HG03442 (cell line): ENCODE data around the gene IVD.

Source experiments
- ATAC-seq: cut with Tn5 transposase; IDR thresholded peaks from one replicate; pipeline ENCODE4 v1.9.1; 2021; ENCODE audit warnings: mild to moderate bottlenecking, moderate library complexity; ENCODE audit not compliant: unreplicated experiment

Gene IVD

GRCh38 chr15:40456299-40456712 is 50.7 kb downstream of the IVD start:
- no peak for ATAC-seq

- no peak for ATAC-seq
Observed at GRCh38 chr15:40456738-40457137, 51.1 kb downstream of the IVD start.

GRCh38 chr15:40458495-40459371 is 53.1 kb downstream of the IVD start:
- no peak for ATAC-seq

- no peak for ATAC-seq
Observed at GRCh38 chr15:40459391-40460015, 53.9 kb downstream of the IVD start.

- no peak for ATAC-seq
Observed at GRCh38 chr15:40460404-40460803, 54.8 kb downstream of the IVD start.

- no peak for ATAC-seq
Observed at GRCh38 chr15:40461958-40462357, 56.4 kb downstream of the IVD start.

- no peak for ATAC-seq
Observed at GRCh38 chr15:40463279-40463678, 57.7 kb downstream of the IVD start.

- no peak for ATAC-seq
Observed at GRCh38 chr15:40463886-40464545, 58.4 kb downstream of the IVD start.

GRCh38 chr15:40464595-40465185 is 59.1 kb downstream of the IVD start:
- no peak for ATAC-seq

GRCh38 chr15:40465939-40466338 is 60.3 kb downstream of the IVD start:
- ATAC-seq, result no peak

GRCh38 chr15:40466426-40467260 is 61.0 kb downstream of the IVD start:
- no peak for ATAC-seq

GRCh38 chr15:40467261-40467615 is 61.6 kb downstream of the IVD start:
- ATAC-seq, result no peak

- no peak for ATAC-seq
Observed at GRCh38 chr15:40468898-40469331, 63.3 kb downstream of the IVD start.

GRCh38 chr15:40469776-40470390 is 64.3 kb downstream of the IVD start:
- ATAC-seq, result no peak

- peak; percentile 52 for ATAC-seq
Observed at GRCh38 chr15:40470423-40471104, 65.0 kb downstream of the IVD start, which contains the start of gene CHST14. TSS of gene CHST14 (plus strand) at chr15:40470984. CDS start at chr15:40471214, 230 bp downstream.
